ENCODE measurements around the gene PBX1. TPM values are rescaled to one million over a fixed set of nuclear protein-coding genes. Genes with fewer than 3 reads are reported as not detected.

PBX1 gene
- total and polyA plus RNA-seq, 4 donors: 81.7 to 118 (median 98.2) TPM

DNA sequence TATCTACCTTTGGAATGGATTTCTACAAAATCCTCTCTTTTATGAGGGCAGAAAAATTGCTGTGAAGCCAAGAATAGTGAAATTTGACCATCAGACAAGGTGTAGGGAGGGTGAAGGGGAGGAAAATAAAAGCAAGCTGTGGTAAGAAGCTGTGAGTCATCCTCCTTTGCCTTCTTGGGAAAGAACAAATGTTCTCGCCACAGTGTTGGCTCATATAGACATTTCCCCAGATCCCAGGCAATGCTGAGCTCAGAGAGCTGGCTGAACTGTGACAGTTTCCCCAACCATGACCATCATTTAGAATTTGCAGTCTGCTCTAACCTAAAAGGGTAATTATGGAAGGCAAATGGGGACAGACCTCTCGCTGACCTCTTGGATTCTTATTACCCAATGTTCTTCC lies 235.4 kb downstream of the PBX1 start:
- Histone ChIP-seq H3K4me1 (ENCODE audit: control insufficient read depth, insufficient read depth, low read length) (peaks cover 18% of the 10 kb centered on the region), H3K9me3 (ENCODE audit: control insufficient read depth, insufficient read depth, low read length) (no peaks in the 10 kb centered on the region), H3K27ac (ENCODE audit: low read depth, low read length) (no peak overlapping the region), H3K36me3 (ENCODE audit: control insufficient read depth, insufficient read depth, low read length) (peaks cover 8% of the 10 kb centered on the region), H3K4me3 (ENCODE audit: low read depth, low read length) (no peak overlapping the region), H3K27me3 (ENCODE audit: control insufficient read depth, insufficient read depth, low read length) (no peaks in the 10 kb centered on the region)
- WGBS (ENCODE audit: insufficient coverage): 90% methylated on average over 2 of the region's 2 CpGs
- DNase-seq (ENCODE audit: low read depth in 4 of 6, low spot score in 6 of 6): no peak

DNA sequence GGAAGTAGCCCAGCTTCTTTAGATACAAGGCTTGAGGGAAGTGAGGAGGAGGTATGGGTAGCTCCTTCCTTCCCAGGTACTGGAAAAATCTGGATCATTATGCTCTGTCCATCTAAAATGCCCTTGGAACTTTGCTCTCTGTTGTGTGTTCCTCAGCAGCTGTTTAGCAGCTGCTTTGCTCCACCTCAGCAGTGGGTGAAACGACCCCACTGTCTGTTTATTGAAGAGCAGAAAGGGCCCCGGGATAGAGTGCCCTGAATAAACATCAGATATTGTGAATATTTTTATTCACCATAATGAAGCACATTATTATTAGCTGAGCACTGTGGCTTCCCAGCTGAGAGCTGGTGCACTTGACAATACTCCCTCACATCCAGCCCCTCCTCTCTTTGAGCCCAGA lies 237.9 kb downstream of the PBX1 start:
- WGBS (ENCODE audit: insufficient coverage): no CpG with 5 or more reads among the region's 2 CpGs
- no peak for DNase-seq (ENCODE audit: low read depth in 4 of 6, low spot score in 6 of 6)

DNA sequence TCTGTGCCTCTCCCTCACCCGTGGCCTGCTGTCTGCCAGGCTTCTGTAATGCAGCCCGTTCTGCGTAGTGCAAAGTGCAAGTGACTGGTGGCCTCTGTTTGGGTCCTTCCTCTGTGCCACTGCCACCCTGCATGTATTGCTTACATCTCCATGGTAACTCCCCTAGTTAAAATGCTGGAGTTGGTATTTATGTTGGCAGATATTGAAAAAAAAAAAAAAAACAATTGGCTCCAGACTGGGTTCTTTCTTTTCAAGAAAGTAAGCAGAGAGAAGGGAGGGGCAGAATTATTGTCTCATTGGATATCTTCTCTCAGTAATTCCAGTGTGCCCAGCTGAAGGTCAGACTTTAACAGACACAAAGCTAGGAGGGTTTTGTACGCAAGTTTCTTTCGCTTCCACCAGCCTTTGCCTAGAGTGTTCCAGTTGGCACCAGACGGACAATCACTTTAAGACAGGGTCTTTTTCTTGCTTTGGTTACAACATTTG lies 242.3 kb downstream of the PBX1 start:
- Histone ChIP-seq H3K27me3 (ENCODE audit: control insufficient read depth, insufficient read depth, low read length) (no peaks in the 10 kb centered on the region), H3K9me3 (ENCODE audit: control insufficient read depth, insufficient read depth, low read length) (no peaks in the 10 kb centered on the region), H3K4me1 (ENCODE audit: control insufficient read depth, insufficient read depth, low read length) (peaks cover 12% of the 10 kb centered on the region), H3K36me3 (ENCODE audit: control insufficient read depth, insufficient read depth, low read length) (peaks cover 5% of the 10 kb centered on the region), H3K27ac (ENCODE audit: low read depth, low read length) (peak overlapping the region; percentile 78), H3K4me3 (ENCODE audit: low read depth, low read length) (no peak overlapping the region)
- DNase-seq (ENCODE audit: low read depth in 4 of 6, low spot score in 6 of 6): peak in 5 of 6 donors; percentile 36 to 88 (median 53)
- WGBS (ENCODE audit: insufficient coverage): 36% methylated on average over 3 of the region's 6 CpGs

More for the DNA sequence above, 237.9 kb downstream of the PBX1 start:
- H3K9me3 ChIP-seq (ENCODE audit: control insufficient read depth, insufficient read depth, low read length): no peaks in the 10 kb centered on the region
- no peaks in the 10 kb centered on the region for H3K27me3 ChIP-seq (ENCODE audit: control insufficient read depth, insufficient read depth, low read length)
- peaks cover 13% of the 10 kb centered on the region for H3K36me3 ChIP-seq (ENCODE audit: control insufficient read depth, insufficient read depth, low read length)
- H3K27ac ChIP-seq (ENCODE audit: low read depth, low read length): no peak overlapping the region
- peaks cover 8% of the 10 kb centered on the region for H3K4me1 ChIP-seq (ENCODE audit: control insufficient read depth, insufficient read depth, low read length)
- no peak overlapping the region for H3K4me3 ChIP-seq (ENCODE audit: low read depth, low read length)

DNA sequence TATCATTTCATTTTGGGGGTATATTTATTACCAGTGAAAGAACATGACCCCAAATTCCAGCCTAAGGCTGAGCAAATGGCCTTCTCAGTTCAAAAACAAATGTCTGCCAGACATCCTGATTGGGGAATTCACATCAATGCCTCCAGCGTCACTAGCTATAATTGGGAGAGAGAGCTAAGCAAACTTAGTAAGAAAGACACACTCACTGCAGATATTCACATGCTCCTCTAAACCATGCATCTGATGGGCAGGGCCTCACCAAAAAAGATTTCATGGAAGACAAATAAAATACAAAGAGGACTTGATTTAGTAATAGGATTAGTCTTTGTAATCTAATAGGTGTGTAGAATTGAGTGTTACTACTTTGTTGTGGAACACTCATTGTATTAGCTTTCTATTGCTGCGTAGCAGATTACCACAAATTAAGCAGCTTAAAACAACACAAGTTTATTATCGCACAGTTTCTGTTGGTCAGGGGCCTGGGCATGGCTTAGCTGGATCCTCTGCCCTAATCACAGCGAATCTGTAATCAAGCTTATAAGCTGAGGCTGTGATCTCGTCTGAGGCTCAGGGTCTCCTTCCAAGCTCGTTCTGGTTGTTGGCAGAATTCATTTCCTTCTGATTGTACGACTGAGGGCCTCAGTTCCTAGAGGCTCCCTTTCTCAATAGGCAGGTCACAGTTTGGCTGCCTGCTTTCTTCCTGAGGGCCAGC lies 243.0 kb downstream of the PBX1 start:
- 48% methylated on average over 5 of the region's 7 CpGs for WGBS (ENCODE audit: insufficient coverage)
- Histone ChIP-seq H3K4me1 (ENCODE audit: control insufficient read depth, insufficient read depth, low read length) (peaks cover 12% of the 10 kb centered on the region), H3K4me3 (ENCODE audit: low read depth, low read length) (no peak overlapping the region), H3K9me3 (ENCODE audit: control insufficient read depth, insufficient read depth, low read length) (no peaks in the 10 kb centered on the region), H3K36me3 (ENCODE audit: control insufficient read depth, insufficient read depth, low read length) (peaks cover 5% of the 10 kb centered on the region), H3K27me3 (ENCODE audit: control insufficient read depth, insufficient read depth, low read length) (no peaks in the 10 kb centered on the region), H3K27ac (ENCODE audit: low read depth, low read length) (peak overlapping the region; percentile 78)
- peak in 1 of 6 donors; percentile 48 for DNase-seq (ENCODE audit: low read depth in 4 of 6, low spot score in 6 of 6)

DNA sequence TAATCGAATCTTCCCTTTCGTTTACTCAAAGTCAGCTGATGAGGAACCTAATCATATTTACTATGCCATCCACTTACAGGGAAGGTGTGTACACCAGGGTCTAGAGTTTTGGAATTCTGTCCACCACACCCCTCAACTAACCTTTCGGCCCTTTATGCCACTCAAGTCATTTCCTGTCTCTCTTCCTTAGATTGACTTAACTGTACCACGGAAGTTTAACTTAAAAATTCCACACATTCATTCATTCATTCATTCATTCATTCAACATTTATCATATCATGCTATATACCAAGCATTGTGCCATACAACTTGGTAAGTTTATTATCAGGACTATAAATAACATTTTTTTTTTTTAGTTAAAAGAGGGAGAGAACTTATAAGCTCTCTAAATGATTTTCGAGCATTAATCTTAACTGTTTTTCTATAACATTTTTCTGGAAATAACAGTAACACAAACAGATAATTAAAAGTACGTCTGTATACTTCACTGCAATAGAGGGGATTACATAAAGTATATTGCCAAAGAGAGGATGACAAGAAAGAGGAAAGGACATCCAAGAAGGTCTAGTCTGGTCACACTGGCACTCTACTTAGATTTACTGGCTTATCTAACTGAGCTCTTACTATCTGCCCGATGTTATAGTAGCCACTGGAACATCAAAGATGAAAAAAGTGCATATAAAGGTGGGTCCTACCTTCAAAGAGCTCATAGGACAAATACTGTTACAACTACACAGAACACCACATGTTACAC lies 243.7 kb downstream of the PBX1 start:
- WGBS (ENCODE audit: insufficient coverage): 55% methylated on average over 3 of the region's 7 CpGs
- Histone ChIP-seq H3K9me3 (ENCODE audit: control insufficient read depth, insufficient read depth, low read length) (no peaks in the 10 kb centered on the region), H3K4me3 (ENCODE audit: low read depth, low read length) (no peak overlapping the region), H3K4me1 (ENCODE audit: control insufficient read depth, insufficient read depth, low read length) (peaks cover 8% of the 10 kb centered on the region), H3K36me3 (ENCODE audit: control insufficient read depth, insufficient read depth, low read length) (peaks cover 9% of the 10 kb centered on the region), H3K27me3 (ENCODE audit: control insufficient read depth, insufficient read depth, low read length) (no peaks in the 10 kb centered on the region), H3K27ac (ENCODE audit: low read depth, low read length) (peak overlapping the region; percentile 78)
- DNase-seq (ENCODE audit: low read depth in 4 of 6, low spot score in 6 of 6): no peak

DNA sequence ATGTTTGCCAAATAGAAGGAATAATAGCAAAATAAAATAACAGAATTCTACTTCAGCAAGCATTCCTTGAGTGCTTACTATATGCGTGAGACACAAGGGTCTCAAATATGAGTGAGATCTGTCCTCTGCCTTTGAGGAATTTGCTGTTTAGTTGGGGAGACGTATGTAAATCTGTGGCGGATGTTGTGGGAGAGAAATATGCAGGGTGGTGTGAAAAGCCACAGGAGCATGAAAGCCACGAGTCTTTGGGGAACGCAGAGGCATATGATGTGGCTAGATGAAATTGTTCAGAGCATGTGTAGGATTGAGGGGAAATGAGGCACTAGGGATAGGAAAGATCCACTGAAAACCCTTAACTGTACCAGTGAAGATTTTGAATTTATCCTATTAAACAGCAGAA lies 244.4 kb downstream of the PBX1 start:
- peaks cover 9% of the 10 kb centered on the region for H3K36me3 ChIP-seq (ENCODE audit: control insufficient read depth, insufficient read depth, low read length)
- WGBS (ENCODE audit: insufficient coverage): 77% methylated on average over 4 of the region's 5 CpGs
- no peak overlapping the region for H3K4me3 ChIP-seq (ENCODE audit: low read depth, low read length)
- H3K4me1 ChIP-seq (ENCODE audit: control insufficient read depth, insufficient read depth, low read length): peaks cover 8% of the 10 kb centered on the region
- no peak overlapping the region for H3K27ac ChIP-seq (ENCODE audit: low read depth, low read length)
- no peaks in the 10 kb centered on the region for H3K9me3 ChIP-seq (ENCODE audit: control insufficient read depth, insufficient read depth, low read length)
- H3K27me3 ChIP-seq (ENCODE audit: control insufficient read depth, insufficient read depth, low read length): no peaks in the 10 kb centered on the region
- peak in 1 of 6 donors; percentile 39 for DNase-seq (ENCODE audit: low read depth in 4 of 6, low spot score in 6 of 6)

DNA sequence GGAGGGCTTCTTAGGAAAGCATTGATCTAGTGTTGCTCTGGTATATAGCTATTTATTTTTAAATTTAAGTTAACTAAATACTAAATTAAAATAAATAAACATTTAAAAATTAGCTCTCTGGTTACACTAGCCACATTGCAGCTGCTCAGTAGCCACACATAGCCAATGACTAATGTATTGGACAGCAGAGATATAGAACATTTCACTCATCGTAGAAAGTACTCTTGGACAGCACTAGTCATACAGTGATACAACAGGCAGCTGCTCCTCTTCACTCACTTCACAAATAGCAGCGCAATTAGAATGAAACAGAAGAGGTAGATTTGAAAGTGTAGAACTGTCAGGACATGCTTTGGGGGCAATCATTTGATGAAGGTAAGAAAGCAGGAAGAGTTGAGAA lies 245.4 kb downstream of the PBX1 start:
- H3K27me3 ChIP-seq (ENCODE audit: control insufficient read depth, insufficient read depth, low read length): no peaks in the 10 kb centered on the region
- H3K9me3 ChIP-seq (ENCODE audit: control insufficient read depth, insufficient read depth, low read length): no peaks in the 10 kb centered on the region
- H3K36me3 ChIP-seq (ENCODE audit: control insufficient read depth, insufficient read depth, low read length): peaks cover 9% of the 10 kb centered on the region
- H3K4me1 ChIP-seq (ENCODE audit: control insufficient read depth, insufficient read depth, low read length): peaks cover 8% of the 10 kb centered on the region
- no peak for DNase-seq (ENCODE audit: low read depth in 4 of 6, low spot score in 6 of 6)
- H3K4me3 ChIP-seq (ENCODE audit: low read depth, low read length): no peak overlapping the region
- no peak overlapping the region for H3K27ac ChIP-seq (ENCODE audit: low read depth, low read length)
- no CpG with 5 or more reads among the region's 2 CpGs for WGBS (ENCODE audit: insufficient coverage)

DNA sequence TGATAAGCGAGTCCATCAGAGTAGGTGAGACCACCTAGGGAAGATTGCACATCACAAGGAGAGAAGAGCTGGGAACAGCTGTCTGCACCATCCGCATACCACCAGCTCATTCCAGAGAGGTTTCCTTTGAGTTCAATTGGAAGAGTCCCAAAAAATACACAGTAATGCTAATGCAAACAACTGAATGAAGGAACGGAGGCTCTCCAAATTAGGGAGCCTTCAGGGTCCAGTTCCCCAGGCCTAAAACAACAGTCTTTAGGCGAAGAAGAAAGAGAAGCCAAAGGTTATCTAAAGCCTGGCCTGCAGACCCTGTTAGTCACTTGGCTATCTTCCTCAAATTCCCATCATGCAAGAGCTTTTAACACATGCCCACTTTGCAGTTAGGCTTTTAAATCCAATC lies 246.4 kb downstream of the PBX1 start:
- H3K36me3 ChIP-seq (ENCODE audit: control insufficient read depth, insufficient read depth, low read length): peaks cover 3% of the 10 kb centered on the region
- peaks cover 8% of the 10 kb centered on the region for H3K4me1 ChIP-seq (ENCODE audit: control insufficient read depth, insufficient read depth, low read length)
- DNase-seq (ENCODE audit: low read depth in 4 of 6, low spot score in 6 of 6): peak in 1 of 6 donors; percentile 53
- no peaks in the 10 kb centered on the region for H3K27me3 ChIP-seq (ENCODE audit: control insufficient read depth, insufficient read depth, low read length)
- WGBS (ENCODE audit: insufficient coverage): 51% methylated on average over 2 of the region's 4 CpGs
- no peak overlapping the region for H3K4me3 ChIP-seq (ENCODE audit: low read depth, low read length)
- no peak overlapping the region for H3K27ac ChIP-seq (ENCODE audit: low read depth, low read length)
- no peaks in the 10 kb centered on the region for H3K9me3 ChIP-seq (ENCODE audit: control insufficient read depth, insufficient read depth, low read length)

DNA sequence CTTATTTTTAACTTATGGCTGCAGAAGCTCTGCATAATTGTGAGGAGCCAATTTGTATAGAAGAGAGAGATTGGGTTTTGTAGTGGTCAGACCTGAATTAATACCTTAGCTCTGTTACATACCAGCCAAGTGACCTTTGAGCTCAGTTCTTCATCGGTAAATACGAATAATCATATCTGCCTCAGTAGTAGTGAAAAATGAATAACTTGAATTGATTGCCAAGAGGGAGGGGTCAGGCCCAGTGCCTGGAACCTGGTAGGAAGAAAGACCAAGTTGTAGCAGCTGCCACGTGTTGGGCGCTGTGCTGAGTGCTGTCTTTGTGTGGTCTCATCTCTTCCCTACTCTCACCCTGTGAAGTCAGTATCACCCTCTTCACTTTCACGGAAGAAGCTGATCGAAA lies 247.5 kb downstream of the PBX1 start:
- Histone ChIP-seq H3K4me1 (ENCODE audit: control insufficient read depth, insufficient read depth, low read length) (peaks cover 4% of the 10 kb centered on the region), H3K9me3 (ENCODE audit: control insufficient read depth, insufficient read depth, low read length) (no peaks in the 10 kb centered on the region), H3K4me3 (ENCODE audit: low read depth, low read length) (no peak overlapping the region), H3K36me3 (ENCODE audit: control insufficient read depth, insufficient read depth, low read length) (peaks cover 3% of the 10 kb centered on the region), H3K27ac (ENCODE audit: low read depth, low read length) (no peak overlapping the region), H3K27me3 (ENCODE audit: control insufficient read depth, insufficient read depth, low read length) (no peaks in the 10 kb centered on the region)
- 77% methylated on average over 4 of the region's 6 CpGs for WGBS (ENCODE audit: insufficient coverage)
- no peak for DNase-seq (ENCODE audit: low read depth in 4 of 6, low spot score in 6 of 6)

All from spinal cord (tissue), 10 donors.